Skin of body (tissue), 2 donors: ENCODE results near the gene CCDC33. TPM values are rescaled to one million over a fixed set of nuclear protein-coding genes. Genes with fewer than 3 reads are reported as not detected.
"Not testable (repeated sequence)": the region's sequence is repeated elsewhere in the genome, so short reads cannot be mapped to it uniquely, and the experiment has no call there.

Experiments used
- DNase-seq: peaks from one replicate; lab custom pipeline; 2025; lab: John Stamatoyannopoulos, UW
- total RNA-seq: library from RNA; depleted of rRNA; stranded (reverse); fragments of >200 nt; gene quantifications from one replicate; pipeline ENCODE4 v1.2.3, GENCODE V29; 2014

Gene CCDC33
- total RNA-seq, 1 donor from 2014 or later: 0.20 TPM

DNA sequence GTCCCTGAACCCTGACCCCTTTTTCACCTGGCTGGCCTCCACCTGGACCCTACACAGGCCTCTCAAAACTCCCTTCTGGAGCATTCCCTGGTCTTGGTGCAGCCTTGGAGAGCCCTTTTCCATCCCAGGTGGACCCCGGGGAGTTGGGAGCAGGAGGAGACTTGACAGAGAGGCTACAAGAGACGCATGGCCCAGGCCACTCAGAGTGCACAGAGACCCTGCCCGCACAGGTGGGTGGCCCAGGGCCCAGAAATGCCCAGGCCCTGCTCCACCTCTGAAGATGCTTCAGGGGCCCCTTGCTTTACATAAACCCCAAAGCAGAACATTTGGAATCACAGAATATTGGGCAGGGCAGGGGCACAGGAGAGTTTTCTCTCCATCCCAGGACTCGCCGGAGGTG, 97.0 kb downstream of the CCDC33 start:
- DNase-seq: no peak

DNA sequence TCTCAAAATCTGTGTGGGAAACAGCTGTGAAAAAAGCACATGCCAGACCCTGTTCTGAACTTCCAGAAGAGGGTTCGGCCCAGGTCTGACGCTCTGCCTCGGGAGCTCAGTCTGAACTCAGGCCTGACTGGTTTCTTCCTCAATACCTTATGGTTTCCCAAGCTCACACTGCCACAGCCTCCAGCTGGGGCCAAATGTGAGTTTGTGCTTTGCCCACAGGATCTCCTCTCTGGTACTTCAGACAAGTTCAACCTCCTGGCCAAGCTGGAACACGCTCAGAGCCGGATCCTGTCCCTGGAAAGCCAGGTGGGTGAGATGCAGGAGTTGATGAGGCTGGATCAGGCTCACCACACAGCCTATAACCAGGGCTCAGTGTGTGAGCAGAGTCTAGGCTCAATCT, 97.5 kb downstream of the CCDC33 start:
- DNase-seq: no peak

DNA sequence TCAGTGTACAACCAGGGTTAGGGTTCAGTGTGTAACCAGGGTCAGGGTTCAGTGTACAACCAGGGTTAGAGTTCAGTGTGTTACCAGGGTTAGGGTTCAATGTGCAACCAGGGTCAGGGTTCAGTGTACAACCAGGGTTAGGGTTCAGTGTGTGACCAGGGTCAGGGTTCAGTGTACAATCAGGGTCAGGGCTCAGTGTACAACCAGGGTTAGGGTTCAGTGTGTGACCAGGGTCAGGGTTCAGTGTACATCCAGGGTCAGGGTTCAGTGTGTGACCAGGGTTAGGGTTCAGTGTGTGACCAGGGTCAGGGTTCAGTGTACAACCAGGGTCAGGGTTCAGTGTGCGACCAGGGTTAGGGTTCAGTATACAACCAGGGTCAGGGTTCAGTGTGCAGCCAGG, 98.0 kb downstream of the CCDC33 start:
- DNase-seq: no peak

- DNase-seq: no peak
These were observed 99.3 kb downstream of the CCDC33 start for GRCh38 chr15:74335396-74335795.

DNA sequence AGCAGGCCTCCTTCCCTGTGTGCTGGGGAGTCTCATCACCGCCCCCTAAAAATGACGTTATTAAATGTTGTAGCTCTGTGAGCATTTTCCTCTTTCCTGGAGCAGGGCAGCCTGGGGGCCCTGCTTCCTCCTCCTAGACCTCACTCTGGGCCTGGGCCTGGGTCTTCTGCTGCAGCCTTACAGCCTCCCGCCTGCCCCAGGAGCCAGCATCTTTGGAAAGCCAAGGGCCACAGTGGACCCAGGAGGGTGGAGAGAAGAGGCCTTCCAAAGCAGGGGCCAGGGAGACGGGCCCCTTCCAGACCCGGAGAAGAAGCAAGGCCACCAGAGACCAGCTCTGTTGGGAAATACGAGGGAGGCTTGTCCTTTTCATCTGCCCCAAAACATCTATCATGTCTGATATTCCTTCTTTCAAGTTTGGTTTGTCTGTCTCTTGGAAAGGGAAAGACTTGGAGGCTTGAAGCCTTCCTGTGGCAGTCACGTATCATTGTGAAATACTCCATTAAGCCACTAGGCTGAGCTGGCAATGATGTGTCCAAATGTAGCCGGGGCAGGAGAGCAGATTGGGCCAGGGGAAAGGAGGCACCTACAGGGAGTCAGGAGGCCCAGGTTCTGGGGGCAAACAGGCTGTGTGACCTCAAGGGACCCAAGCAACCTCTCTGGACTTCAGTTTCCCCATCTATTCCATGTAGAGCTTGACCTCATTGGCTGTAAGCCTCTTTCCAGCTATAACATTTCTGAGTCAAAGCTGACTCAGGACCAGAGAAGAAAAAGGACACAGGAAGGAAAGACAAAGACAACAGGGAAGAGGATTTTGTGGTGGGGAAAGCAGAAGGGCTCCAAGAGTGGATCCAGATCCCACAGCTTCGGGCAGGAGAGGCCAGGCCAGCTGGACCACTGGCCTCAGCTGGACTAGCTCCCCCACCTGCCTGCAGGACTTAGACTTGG, 100.2 kb downstream of the CCDC33 start:
- no peak for DNase-seq

- DNase-seq: no peak
These were observed 101.0 kb downstream of the CCDC33 start for GRCh38 chr15:74337146-74337545.

DNA sequence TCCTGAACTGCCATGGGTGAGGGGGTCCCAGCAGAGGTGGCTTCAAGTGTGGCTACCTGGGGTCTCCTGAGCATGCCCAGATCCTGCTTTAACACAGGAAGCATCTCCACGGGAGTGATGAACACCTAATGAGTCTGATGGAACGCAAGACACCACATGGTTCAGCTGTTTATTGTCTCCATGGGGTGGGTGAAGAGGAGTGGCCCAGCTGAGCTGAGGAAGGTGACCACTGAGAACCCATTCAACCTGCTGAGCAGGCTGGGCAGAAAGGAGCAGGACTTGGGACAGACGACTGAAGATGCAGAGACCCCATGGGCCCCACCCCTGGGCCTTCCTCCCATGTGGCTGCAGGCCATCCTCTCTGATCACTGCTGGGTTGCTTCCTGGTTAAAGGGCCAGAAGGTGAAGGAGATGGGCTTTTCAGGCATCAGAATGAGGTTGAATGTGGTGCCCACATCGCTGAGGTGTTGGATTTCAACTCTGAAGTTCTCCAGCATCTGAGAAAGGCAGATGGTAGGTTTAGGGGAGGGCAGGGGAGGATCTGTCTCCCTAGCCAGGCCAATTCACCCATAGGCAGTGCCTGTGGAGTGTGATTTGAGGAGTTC, 101.6 kb downstream of the CCDC33 start:
- no peak for DNase-seq

- no peak for DNase-seq
These were observed 102.5 kb downstream of the CCDC33 start for GRCh38 chr15:74338676-74339075.

DNA sequence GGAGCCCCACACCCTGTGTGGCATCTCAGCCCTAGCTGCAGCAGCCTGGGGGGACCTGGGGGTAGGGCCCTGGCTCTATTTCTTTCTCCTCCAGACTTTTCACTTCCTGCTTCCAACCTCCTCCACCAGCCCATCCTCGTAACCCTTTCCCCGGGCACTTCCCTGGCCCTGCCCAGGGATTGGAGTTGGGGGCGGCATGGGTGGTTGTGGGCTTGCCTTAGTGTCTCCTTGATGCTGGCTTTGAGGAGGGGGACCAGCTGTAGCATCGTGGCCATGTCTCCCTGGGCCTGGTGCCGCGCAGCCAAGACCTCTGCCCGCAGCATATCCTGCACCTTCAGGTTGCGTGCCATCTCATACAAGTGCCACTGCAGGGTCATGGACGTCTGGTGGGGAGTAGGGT, 103.2 kb downstream of the CCDC33 start:
- DNase-seq: no peak

DNA sequence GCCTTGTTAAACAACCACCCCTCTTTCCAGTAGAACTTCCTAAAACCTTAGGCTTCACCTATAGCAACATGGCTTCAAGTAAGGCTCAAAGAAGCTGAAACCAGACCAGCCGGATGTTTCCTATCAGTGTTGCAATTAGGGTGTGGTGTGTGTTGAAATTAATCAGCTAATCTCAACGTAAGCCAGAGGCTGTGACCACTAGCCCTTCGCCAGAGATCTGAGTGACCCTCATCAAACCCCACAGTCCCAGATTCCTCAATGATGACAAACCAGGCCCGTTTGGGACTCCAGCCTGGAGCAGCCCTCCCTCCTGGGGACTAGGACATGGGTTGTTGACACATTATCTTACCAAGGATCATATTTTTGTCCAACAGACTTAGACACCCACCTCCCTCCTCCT, 104.0 kb downstream of the CCDC33 start:
- no peak for DNase-seq

GRCh38 chr15:74343127-74343796, 107.1 kb downstream of the CCDC33 start:
- DNase-seq: no peak

DNA sequence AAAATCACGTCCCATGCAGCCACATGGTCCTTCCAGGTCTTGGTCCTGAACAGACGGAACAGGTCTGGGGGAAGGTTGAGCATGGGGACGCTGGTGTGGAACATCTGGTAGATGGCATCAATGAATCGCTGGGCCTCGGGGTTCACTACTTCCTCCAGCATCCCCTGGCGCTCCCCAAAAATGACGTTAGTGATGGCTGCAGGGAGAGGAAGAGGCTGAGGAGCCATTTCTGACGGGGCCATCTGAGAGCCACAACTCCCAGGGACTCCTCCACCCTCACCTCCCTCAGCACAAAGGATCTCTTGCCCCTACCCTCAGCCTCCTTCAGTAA, 107.6 kb downstream of the CCDC33 start:
- DNase-seq: no peak

DNA sequence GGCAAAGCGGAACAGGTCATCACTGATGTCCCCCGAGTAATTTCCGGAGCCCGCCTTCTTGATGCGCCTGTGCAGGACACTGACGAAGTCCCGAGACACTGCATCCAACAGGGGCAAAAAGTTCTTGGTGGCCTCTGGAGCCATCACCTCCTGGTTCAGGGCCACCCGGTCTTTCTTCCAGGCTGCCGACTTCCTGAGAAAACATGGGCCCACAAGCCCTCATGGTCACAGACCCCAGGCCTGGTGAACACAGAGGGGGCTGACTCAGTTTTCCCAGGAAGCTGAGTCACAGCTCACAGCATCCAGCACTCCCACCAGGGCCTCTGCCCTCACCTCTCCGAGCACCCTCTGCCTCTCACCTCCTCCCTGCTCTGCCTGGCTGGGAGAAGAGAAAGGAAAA, 108.9 kb downstream of the CCDC33 start:
- DNase-seq: no peak

DNA sequence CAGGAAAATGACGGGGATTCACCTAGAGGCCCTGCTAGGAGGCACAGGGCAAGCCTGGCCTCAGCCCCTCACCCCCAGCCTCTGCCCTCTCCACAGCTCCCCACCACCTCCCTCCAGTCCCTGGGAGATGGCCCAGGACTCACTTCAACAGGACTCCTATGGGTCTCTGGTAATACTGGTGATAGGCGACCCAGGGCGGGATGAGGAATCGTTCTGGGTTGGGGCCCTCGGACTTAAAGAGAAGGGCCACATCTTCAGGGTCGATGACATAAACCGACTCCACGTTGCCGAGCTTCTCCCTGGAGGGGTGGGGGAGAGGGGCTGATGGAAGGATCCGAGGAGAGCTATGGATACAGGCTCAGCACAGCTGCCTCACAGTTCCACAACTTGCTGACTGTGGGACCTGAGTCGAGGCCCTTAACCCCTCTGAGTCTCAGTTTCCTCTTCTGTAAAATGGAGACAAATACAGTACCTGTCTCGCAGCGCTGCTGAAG, 111.7 kb downstream of the CCDC33 start:
- DNase-seq: no peak

DNA sequence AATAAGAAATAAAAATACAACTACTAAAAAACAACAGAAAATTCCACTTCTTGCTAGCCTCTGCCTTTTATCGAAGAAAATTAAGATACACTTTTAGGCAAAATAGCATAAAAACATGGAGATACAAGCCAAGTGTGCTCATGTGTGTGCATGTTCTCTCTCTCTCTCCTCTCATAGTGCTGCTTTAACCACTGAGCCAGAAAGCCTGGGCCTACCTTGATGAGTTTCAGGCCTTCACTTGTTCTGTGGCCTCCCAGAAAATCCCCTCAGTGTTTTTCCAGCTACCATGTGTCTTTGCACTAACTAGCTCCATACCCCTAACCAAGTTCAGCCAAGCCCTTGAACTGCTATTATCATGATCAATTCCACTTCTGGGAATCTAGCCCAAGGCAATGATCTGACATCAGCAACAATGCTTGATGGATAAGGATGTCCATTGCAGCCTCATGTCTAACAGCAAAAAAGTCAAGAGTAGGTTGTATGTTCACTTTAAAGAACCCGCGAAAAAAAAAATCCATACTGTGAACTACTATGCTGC, 113.2 kb downstream of the CCDC33 start:
- no peak for DNase-seq

DNA sequence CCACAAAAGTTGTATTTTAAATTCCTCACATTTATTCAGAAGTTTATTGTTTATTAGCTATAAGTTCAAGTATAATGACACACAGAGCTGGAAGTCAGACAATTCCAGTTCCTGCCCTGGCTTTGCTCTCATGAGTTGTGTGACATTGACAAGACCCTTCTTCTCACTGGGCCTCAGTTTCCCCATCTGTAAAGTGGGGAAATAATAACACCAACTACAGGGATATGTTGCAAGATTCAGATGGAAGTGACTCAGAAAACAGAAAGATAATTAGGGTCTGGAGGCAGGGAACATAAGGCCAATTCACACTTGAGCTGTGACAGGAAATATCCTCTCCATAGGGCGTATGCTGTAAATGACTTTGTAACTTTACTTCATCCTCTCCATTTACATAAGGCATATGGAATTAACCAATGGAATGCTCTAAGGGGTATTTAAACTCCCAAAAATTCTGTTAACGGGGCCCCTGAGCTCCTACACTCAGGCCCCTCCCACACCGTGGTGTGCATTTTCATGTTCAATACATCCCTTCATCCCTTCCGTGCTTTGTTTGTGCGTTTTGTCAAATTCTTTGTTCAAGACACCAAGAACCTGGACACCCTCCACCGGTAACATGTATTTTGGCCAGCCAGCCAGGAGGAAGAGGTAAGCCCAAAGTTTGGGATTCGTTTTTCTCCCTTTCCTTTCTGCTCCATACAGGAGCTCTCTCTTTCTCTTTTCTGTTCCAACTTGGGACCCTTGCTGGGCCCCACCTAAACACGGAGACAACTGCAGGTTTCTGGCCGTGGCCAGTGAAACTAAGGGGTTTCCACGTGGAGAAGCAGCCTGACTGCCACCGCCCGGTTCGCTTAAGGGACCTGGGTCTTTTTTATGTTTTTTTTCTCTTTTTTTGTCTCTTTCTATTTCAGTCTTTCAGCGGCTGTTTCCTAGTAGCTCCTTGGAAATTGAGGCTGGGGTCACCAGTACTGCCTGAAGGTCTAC, 114.5 kb downstream of the CCDC33 start:
- DNase-seq: no peak

- DNase-seq: no peak
These were observed 115.5 kb downstream of the CCDC33 start for GRCh38 chr15:74351670-74352069.

GRCh38 chr15:74352393-74352910, 116.3 kb downstream of the CCDC33 start:
- DNase-seq: no peak

- DNase-seq: not testable (repeated sequence)
These were observed 117.9 kb downstream of the CCDC33 start for GRCh38 chr15:74353992-74354391.

DNA sequence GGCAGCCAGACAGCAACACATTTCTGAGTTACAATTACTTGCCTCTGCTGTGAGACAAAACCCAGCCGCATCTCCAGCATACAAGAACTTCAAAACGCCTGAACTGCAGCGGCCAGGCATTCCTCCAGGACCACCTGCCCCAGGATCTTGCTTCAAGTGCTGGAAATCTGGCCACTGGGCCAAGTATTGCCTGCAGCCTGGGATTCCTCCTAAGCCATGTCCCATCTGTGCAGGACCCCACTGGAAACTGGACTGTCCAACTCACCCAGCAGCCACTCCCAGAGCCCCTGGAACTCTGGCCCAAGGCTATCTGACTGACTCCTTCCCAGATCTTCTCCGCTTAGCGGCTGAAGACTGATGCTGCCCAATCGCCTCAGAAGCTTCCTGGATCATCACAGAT, 119.9 kb downstream of the CCDC33 start:
- not testable (repeated sequence) for DNase-seq

- DNase-seq: not testable (repeated sequence)
These were observed 121.4 kb downstream of the CCDC33 start for GRCh38 chr15:74357514-74357913.
